Neuron (in vitro differentiated cells): ENCODE measurements around the gene BLOC1S2.
"Not testable (repeated sequence)": the region's sequence is repeated elsewhere in the genome, so short reads cannot be mapped to it uniquely, and the experiment has no call there.

ENCODE experiments used
- H2AFZ ChIP-seq: one replicate; pipeline ENCODE4 v1.6.1; 2013; ENCODE audit warnings: low read depth, mild to moderate bottlenecking, inconsistent platforms, low read length, moderate library complexity
- H3K27me3 ChIP-seq: one replicate; pipeline ENCODE4 v1.6.1; 2013; ENCODE audit warnings: low read length; ENCODE audit not compliant: insufficient read depth
- H3K36me3 ChIP-seq: one replicate; pipeline ENCODE4 v1.6.1; 2013; ENCODE audit warnings: low read length; ENCODE audit not compliant: insufficient read depth
- H3K4me1 ChIP-seq: one replicate; pipeline ENCODE4 v1.6.1; 2013; ENCODE audit warnings: low read length; ENCODE audit not compliant: insufficient read depth
- H3K4me3 ChIP-seq: 2 replicates; pipeline ENCODE4 v1.5.1; 2013; ENCODE audit warnings: mild to moderate bottlenecking, low read length, moderate library complexity
- H3K9me3 ChIP-seq: one replicate; pipeline ENCODE4 v1.6.1; 2013; ENCODE audit warnings: low read length

Gene BLOC1S2

GRCh38 chr10:100282907-100283306 lies 3.6 kb downstream of the BLOC1S2 start:
- Histone ChIP-seq H2AFZ (no peak overlapping the region), H3K9me3 (no peaks in the 10 kb centered on the region), H3K36me3 (peaks cover 44% of the 10 kb centered on the region), H3K4me3 (no peak overlapping the region), H3K27me3 (no peaks in the 10 kb centered on the region), H3K4me1 (peaks cover 16% of the 10 kb centered on the region)

GRCh38 chr10:100276971-100277370 lies 9.5 kb downstream of the BLOC1S2 start:
- H3K4me1 ChIP-seq, H3K27me3 ChIP-seq: not testable (repeated sequence)
- peaks cover 55% of the 10 kb centered on the region for H3K36me3 ChIP-seq

GRCh38 chr10:100267239-100268104 lies 19.0 kb downstream of the BLOC1S2 start, which contains the start of gene CWF19L1:
Gene CWF19L1 (minus strand): TSS chr10:100267638. CDS start chr10:100267593, 45 bp downstream.
- no peaks in the 10 kb centered on the region for H3K27me3 ChIP-seq
- peak within 1 kb of the TSS; percentile 82 for H3K4me3 ChIP-seq
- peak within 1 kb of the TSS; percentile 77 for H2AFZ ChIP-seq
- peaks cover 5% of the 10 kb centered on the region for H3K4me1 ChIP-seq
- no peaks in the 10 kb centered on the region for H3K36me3 ChIP-seq
- H3K9me3 ChIP-seq: peaks cover 2% of the 10 kb centered on the region

More at GRCh38 chr10:100276971-100277370, 9.5 kb downstream of the BLOC1S2 start:
- not testable (repeated sequence) for H2AFZ ChIP-seq, H3K4me3 ChIP-seq, H3K9me3 ChIP-seq

- peak overlapping the region; percentile 82 for H3K4me3 ChIP-seq
- H3K4me1 ChIP-seq: peaks cover 5% of the 10 kb centered on the region
- H2AFZ ChIP-seq: no peak overlapping the region
- H3K36me3 ChIP-seq: no peaks in the 10 kb centered on the region
- no peaks in the 10 kb centered on the region for H3K27me3 ChIP-seq
- no peaks in the 10 kb centered on the region for H3K9me3 ChIP-seq
Measured at GRCh38 chr10:100265821-100266485, 20.5 kb downstream of the BLOC1S2 start.

- Histone ChIP-seq H3K4me1 (no peaks in the 10 kb centered on the region), H3K4me3 (no peak overlapping the region), H3K27me3 (no peaks in the 10 kb centered on the region), H2AFZ (no peak overlapping the region), H3K9me3 (no peaks in the 10 kb centered on the region), H3K36me3 (peaks cover 61% of the 10 kb centered on the region)
Measured at GRCh38 chr10:100254191-100254590, 32.3 kb downstream of the BLOC1S2 start.

- peaks cover 68% of the 10 kb centered on the region for H3K36me3 ChIP-seq
- H3K9me3 ChIP-seq: no peaks in the 10 kb centered on the region
- no peak overlapping the region for H3K4me3 ChIP-seq
- no peaks in the 10 kb centered on the region for H3K27me3 ChIP-seq
- H3K4me1 ChIP-seq: no peaks in the 10 kb centered on the region
- no peak overlapping the region for H2AFZ ChIP-seq
Measured at GRCh38 chr10:100253041-100253440, 33.4 kb downstream of the BLOC1S2 start.

GRCh38 chr10:100248820-100249219 lies 37.7 kb downstream of the BLOC1S2 start:
- H3K4me1 ChIP-seq: no peaks in the 10 kb centered on the region
- peaks cover 73% of the 10 kb centered on the region for H3K36me3 ChIP-seq
- no peaks in the 10 kb centered on the region for H3K27me3 ChIP-seq

GRCh38 chr10:100245484-100246220 lies 40.8 kb downstream of the BLOC1S2 start:
- Histone ChIP-seq H3K4me1 (no peaks in the 10 kb centered on the region), H3K4me3 (no peak overlapping the region), H3K36me3 (peaks cover 77% of the 10 kb centered on the region), H3K27me3 (no peaks in the 10 kb centered on the region), H2AFZ (no peak overlapping the region), H3K9me3 (no peaks in the 10 kb centered on the region)

More at GRCh38 chr10:100248820-100249219, 37.7 kb downstream of the BLOC1S2 start:
- Histone ChIP-seq H3K4me3 (no peak overlapping the region), H2AFZ (no peak overlapping the region), H3K9me3 (no peaks in the 10 kb centered on the region)

GRCh38 chr10:100239851-100240250 lies 46.6 kb downstream of the BLOC1S2 start:
- no peak overlapping the region for H3K4me3 ChIP-seq
- no peak overlapping the region for H2AFZ ChIP-seq
- H3K27me3 ChIP-seq: no peaks in the 10 kb centered on the region
- H3K36me3 ChIP-seq: peaks cover 64% of the 10 kb centered on the region
- H3K4me1 ChIP-seq: no peaks in the 10 kb centered on the region
- H3K9me3 ChIP-seq: no peaks in the 10 kb centered on the region

- Histone ChIP-seq H3K4me3 (no peak overlapping the region), H3K9me3 (no peaks in the 10 kb centered on the region), H2AFZ (no peak overlapping the region), H3K27me3 (no peaks in the 10 kb centered on the region), H3K36me3 (peaks cover 66% of the 10 kb centered on the region), H3K4me1 (no peaks in the 10 kb centered on the region)
Measured at GRCh38 chr10:100238429-100238828, 48.1 kb downstream of the BLOC1S2 start.

- H3K9me3 ChIP-seq: no peaks in the 10 kb centered on the region
- no peak overlapping the region for H3K4me3 ChIP-seq
- no peaks in the 10 kb centered on the region for H3K27me3 ChIP-seq
- peaks cover 10% of the 10 kb centered on the region for H3K4me1 ChIP-seq
- no peak overlapping the region for H2AFZ ChIP-seq
- peaks cover 42% of the 10 kb centered on the region for H3K36me3 ChIP-seq
Measured at GRCh38 chr10:100232101-100232500, 54.4 kb downstream of the BLOC1S2 start.

- peak overlapping the region; percentile 72 for H3K4me3 ChIP-seq
- H3K4me1 ChIP-seq: peaks cover 10% of the 10 kb centered on the region
- peaks cover 34% of the 10 kb centered on the region for H3K36me3 ChIP-seq
- peak overlapping the region; percentile 95 for H2AFZ ChIP-seq
- no peaks in the 10 kb centered on the region for H3K9me3 ChIP-seq
- no peaks in the 10 kb centered on the region for H3K27me3 ChIP-seq
Measured at GRCh38 chr10:100229819-100230422, 56.6 kb downstream of the BLOC1S2 start.
